ENCODE data around the gene DAB2IP. TPM values are rescaled to one million over a fixed set of nuclear protein-coding genes. Genes with fewer than 3 reads are reported as not detected.

The DAB2IP gene
- total and polyA plus RNA-seq, 2 of the 4 experiments (the other 2 are of a cell fraction), result 5.6 to 17.2 TPM

DNA sequence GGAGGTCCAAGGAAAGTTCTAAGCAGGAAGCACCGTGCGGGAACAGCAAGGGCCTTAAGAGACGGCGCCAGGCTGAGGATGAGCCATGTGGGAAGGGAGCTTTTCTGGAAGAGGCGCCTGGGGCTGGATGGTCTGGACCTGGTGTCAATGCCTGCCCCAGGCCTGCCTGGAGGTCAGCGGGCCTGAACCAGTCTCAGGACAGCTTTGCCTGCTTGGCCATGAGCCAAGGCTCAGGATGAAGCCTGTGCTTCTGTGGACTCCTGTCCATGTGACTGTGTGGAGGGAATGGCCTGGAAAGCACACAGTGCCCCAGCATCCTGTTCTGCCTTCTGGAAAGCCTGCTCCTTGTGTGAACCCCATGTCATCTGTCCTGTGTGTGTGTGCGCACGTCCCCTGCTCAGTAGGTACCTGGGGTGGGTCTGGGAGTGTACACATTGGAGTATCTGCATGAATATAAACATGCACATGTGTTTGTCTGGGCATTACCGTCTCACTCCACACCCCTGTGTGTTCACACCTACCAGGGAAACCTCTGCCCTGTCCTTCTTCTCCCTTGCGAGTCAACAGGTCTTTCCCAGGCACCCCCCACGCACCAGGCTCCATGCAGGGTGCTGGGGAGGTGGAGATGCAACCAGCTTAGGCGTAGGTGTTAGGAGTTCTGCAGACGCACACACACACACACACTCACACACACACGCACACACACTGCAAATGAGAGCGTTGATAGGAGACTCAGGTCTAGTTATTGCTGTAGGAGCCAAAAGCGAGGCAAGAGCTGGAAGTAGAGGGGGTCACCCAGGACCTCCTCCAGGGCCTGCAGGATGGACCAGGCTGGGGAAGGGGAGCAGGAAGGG, 24.8 kb downstream of the DAB2IP start:
- H3K9ac ChIP-seq (ENCODE audit: low read depth, low read length), result no peak overlapping the region
- H2BK15ac ChIP-seq (ENCODE audit: low read depth, low read length), result no peak overlapping the region; the same call in 2 of the 3 replicates
- peak overlapping the region; percentile 23 for H2AK9ac ChIP-seq (replicated peaks; ENCODE audit: low read depth, low read length, poor library complexity)
- DNase-seq, result no peak
- H3K79me1 ChIP-seq (ENCODE audit: low read depth in 1 of 2, low read length in 2 of 2), result peaks cover 0 to 10% of the 10 kb centered on the region in 2 experiments; a peak in 1 of 4 replicates
- no peak overlapping the region for H2BK20ac ChIP-seq (ENCODE audit: low read depth, low read length)
- intact Hi-C loops (cut with micrococcal nuclease), result no loop called here
- WGBS, 2 experiments (ENCODE audit: extremely low coverage in 2 of 2, insufficient read length in 1 of 2), result 87% methylated on average over 6 of the region's 16 CpGs; no CpG with 5 or more reads in 1 of the 2 experiments
- no peaks in the 10 kb centered on the region for H3K9me3 ChIP-seq (ENCODE audit: control insufficient read depth, insufficient read depth, low read length)
- dilution Hi-C loops (cut with HindIII; ENCODE audit: low sequenced_read_pairs, unreplicated experiment), result no loop called here
- H3K14ac ChIP-seq (replicated peaks; ENCODE audit: low read depth, low read length), result no peak overlapping the region
- in situ Hi-C loops (cut with MboI; ENCODE audit: low sequenced_read_pairs), result no loop called here
- H3K27ac ChIP-seq (ENCODE audit: insufficient read depth, low read length), result no peak overlapping the region
- H3K23ac ChIP-seq (ENCODE audit: low read depth, low read length), result no peak overlapping the region
- H4K8ac ChIP-seq (ENCODE audit: low read depth in 2 of 2, low read length in 2 of 2), result no peak overlapping the region
- H3K36me3 ChIP-seq (ENCODE audit: control insufficient read depth, insufficient read depth, low read length), result peaks cover 2% of the 10 kb centered on the region; the same call in 1 of the 2 replicates
- H3K4ac ChIP-seq (ENCODE audit: low read depth, low read length), result no peak overlapping the region
- no peak overlapping the region for H3K56ac ChIP-seq (ENCODE audit: extremely low read depth, insufficient read depth, low read length)
- peaks cover 12% of the 10 kb centered on the region for H4K20me1 ChIP-seq (ENCODE audit: insufficient read depth, low read length)
- POLR2A ChIA-PET (ENCODE audit: unreplicated experiment), result no interaction called here
- H3K4me1 ChIP-seq (ENCODE audit: control insufficient read depth, insufficient read depth, low read length), result peaks cover 9% of the 10 kb centered on the region
- H3K18ac ChIP-seq (ENCODE audit: low read depth, low read length), result no peak overlapping the region
- no peak overlapping the region; the same call in none of the 2 replicates for H2AK5ac ChIP-seq (ENCODE audit: low read depth, low read length)
- no peak overlapping the region for H4K5ac ChIP-seq (ENCODE audit: low read depth, low read length)
- no peak overlapping the region for H2AFZ ChIP-seq (replicated peaks; ENCODE audit: low read length, poor library complexity)
- H3K9me1 ChIP-seq (ENCODE audit: insufficient read depth, low read length), result peaks cover 22% of the 10 kb centered on the region
- no peak overlapping the region for H2BK5ac ChIP-seq (ENCODE audit: low read depth, low read length, poor library complexity, severe bottlenecking)
- no peak overlapping the region for H3K4me3 ChIP-seq (ENCODE audit: insufficient read depth, low read depth, low read length)
- CTCF ChIA-PET, result no interaction called here
- H2BK120ac ChIP-seq (ENCODE audit: low read depth, low read length), result no peak overlapping the region
- no peaks in the 10 kb centered on the region for H3K27me3 ChIP-seq (ENCODE audit: control insufficient read depth, insufficient read depth, low read length)
- ATAC-seq (ENCODE audit: low read depth), result no peak
- H3K4me2 ChIP-seq (ENCODE audit: low read depth, low read length), result no peak overlapping the region
- no TSS peak for BruUV-seq (replicated peaks)
- no peak overlapping the region for H4K91ac ChIP-seq (ENCODE audit: insufficient read depth, low read depth, low read length)
- TF ChIP-seq MAFK (IDR thresholded peaks at IDR 0.05; ENCODE audit: low read depth, low read length) (no peak), RCOR1 (IDR thresholded peaks at IDR 0.05; ENCODE audit: insufficient replicate concordance, low read length) (no peak), BHLHE40 (IDR thresholded peaks at IDR 0.05; ENCODE audit: low read depth, low read length) (no peak), MXI1 (IDR thresholded peaks at IDR 0.05; ENCODE audit: borderline replicate concordance, low read depth, low read length) (no peak), NFE2L2 (IDR thresholded peaks at IDR 0.05; ENCODE audit: low read depth, low read length) (no peak), RFX5 (IDR thresholded peaks at IDR 0.05; ENCODE audit: low read depth, low read length) (no peak), CEBPB (IDR thresholded peaks at IDR 0.05; ENCODE audit: low read depth, low read length) (no peak), SMC3 (IDR thresholded peaks at IDR 0.05; ENCODE audit: low read depth, low read length) (no peak), POLR2A (IDR thresholded peaks at IDR 0.05; ENCODE audit: low read depth, low read length) (no peak), CHD1 (IDR thresholded peaks at IDR 0.05; ENCODE audit: low read depth, low read length) (no peak), RAD21 (IDR thresholded peaks at IDR 0.05; ENCODE audit: low read length) (no peak), MAZ (IDR thresholded peaks at IDR 0.05; ENCODE audit: borderline replicate concordance, low read depth, low read length) (no peak)
- TF ChIP-seq, protein P1, sequence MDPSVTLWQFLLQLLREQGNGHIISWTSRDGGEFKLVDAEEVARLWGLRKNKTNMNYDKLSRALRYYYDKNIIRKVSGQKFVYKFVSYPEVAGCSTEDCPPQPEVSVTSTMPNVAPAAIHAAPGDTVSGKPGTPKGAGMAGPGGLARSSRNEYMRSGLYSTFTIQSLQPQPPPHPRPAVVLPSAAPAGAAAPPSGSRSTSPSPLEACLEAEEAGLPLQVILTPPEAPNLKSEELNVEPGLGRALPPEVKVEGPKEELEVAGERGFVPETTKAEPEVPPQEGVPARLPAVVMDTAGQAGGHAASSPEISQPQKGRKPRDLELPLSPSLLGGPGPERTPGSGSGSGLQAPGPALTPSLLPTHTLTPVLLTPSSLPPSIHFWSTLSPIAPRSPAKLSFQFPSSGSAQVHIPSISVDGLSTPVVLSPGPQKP (IDR thresholded peaks at IDR 0.05; ENCODE audit: borderline replicate concordance, low read depth, low read length), result no peak
- TF ChIP-seq, protein P2, sequence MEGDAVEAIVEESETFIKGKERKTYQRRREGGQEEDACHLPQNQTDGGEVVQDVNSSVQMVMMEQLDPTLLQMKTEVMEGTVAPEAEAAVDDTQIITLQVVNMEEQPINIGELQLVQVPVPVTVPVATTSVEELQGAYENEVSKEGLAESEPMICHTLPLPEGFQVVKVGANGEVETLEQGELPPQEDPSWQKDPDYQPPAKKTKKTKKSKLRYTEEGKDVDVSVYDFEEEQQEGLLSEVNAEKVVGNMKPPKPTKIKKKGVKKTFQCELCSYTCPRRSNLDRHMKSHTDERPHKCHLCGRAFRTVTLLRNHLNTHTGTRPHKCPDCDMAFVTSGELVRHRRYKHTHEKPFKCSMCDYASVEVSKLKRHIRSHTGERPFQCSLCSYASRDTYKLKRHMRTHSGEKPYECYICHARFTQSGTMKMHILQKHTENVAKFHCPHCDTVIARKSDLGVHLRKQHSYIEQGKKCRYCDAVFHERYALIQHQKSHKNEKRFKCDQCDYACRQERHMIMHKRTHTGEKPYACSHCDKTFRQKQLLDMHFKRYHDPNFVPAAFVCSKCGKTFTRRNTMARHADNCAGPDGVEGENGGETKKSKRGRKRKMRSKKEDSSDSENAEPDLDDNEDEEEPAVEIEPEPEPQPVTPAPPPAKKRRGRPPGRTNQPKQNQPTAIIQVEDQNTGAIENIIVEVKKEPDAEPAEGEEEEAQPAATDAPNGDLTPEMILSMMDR (conservative IDR thresholded peaks at IDR 0.05; ENCODE audit: low read depth, low read length), result no peak
- TF ChIP-seq, protein P3, sequence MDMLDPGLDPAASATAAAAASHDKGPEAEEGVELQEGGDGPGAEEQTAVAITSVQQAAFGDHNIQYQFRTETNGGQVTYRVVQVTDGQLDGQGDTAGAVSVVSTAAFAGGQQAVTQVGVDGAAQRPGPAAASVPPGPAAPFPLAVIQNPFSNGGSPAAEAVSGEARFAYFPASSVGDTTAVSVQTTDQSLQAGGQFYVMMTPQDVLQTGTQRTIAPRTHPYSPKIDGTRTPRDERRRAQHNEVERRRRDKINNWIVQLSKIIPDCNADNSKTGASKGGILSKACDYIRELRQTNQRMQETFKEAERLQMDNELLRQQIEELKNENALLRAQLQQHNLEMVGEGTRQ (IDR thresholded peaks at IDR 0.05; ENCODE audit: low read depth, low read length), result no peak
